OCI-LY3 (cell line): ENCODE measurements around the gene CYP2E1.

ENCODE experiments used
- EZH2phosphoT487 ChIP-seq: fragments of 200-600 bp; shearing (Covaris generic); IDR thresholded peaks from 2 replicates; pipeline ENCODE4 v1.6.1; 2018; ENCODE audit warnings: antibody characterized with exemption, mixed run types, low read depth
- TF ChIP-seq, protein P1 (sequence below): fragments of 200-600, 300-600 bp; sonication (generic); IDR thresholded peaks from 2 replicates; pipeline ENCODE4 v1.5.1; 2014; ENCODE audit warnings: antibody characterized with exemption, low read length, low read depth

DNA sequence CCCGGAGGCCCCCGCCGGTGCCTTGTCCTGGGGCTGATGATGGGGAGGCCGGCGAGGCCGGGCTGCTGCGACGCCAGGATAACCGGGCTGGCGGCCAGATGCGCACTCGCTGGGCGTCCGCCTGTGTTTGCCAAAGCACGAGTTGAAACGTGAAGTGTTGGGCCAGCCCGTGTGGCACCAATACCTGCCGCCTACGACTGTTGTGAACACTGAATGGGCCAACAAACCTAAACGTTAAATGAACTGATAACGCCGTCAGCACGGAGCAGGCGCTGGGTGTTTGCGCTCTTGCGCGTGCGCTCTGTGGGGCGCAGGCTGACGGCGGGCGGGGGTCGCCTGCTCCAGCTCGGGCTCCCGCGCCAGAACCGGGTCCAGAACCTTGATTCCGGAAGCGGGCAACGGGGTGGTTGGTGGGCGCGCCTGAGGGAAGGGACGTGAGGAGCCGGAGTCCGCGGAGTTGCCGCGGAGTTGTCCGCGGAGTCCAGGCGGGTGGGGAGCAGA lies 658 bp downstream of the CYP2E1 start:
- TF ChIP-seq, protein P1, sequence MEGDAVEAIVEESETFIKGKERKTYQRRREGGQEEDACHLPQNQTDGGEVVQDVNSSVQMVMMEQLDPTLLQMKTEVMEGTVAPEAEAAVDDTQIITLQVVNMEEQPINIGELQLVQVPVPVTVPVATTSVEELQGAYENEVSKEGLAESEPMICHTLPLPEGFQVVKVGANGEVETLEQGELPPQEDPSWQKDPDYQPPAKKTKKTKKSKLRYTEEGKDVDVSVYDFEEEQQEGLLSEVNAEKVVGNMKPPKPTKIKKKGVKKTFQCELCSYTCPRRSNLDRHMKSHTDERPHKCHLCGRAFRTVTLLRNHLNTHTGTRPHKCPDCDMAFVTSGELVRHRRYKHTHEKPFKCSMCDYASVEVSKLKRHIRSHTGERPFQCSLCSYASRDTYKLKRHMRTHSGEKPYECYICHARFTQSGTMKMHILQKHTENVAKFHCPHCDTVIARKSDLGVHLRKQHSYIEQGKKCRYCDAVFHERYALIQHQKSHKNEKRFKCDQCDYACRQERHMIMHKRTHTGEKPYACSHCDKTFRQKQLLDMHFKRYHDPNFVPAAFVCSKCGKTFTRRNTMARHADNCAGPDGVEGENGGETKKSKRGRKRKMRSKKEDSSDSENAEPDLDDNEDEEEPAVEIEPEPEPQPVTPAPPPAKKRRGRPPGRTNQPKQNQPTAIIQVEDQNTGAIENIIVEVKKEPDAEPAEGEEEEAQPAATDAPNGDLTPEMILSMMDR: no peak
- TF ChIP-seq EZH2phosphoT487: no peak
